HG03196 (cell line): Measurements from ENCODE around the gene DDA1.
"Not testable (repeated sequence)": the region's sequence is repeated elsewhere in the genome, so short reads cannot be mapped to it uniquely, and the experiment has no call there.

Experiments
- ATAC-seq: cut with Tn5 transposase; IDR thresholded peaks from one replicate; pipeline ENCODE4 v1.9.1; 2021; ENCODE audit not compliant: unreplicated experiment

Gene DDA1

GRCh38 chr19:17309198-17309964, at the start of gene DDA1:
Gene DDA1 (plus strand): TSS chr19:17309563. CDS start chr19:17309655, 92 bp downstream.
- peak; percentile 41 for ATAC-seq

- no peak for ATAC-seq
These were observed 49.4 kb upstream of the DDA1 start for GRCh38 chr19:17259934-17260333.

GRCh38 chr19:17260842-17261325, 48.5 kb upstream of the DDA1 start:
- ATAC-seq = peak; percentile 57

- no peak for ATAC-seq
These were observed 46.8 kb upstream of the DDA1 start for GRCh38 chr19:17262557-17262956.

GRCh38 chr19:17263712-17264640, 45.4 kb upstream of the DDA1 start:
- no peak for ATAC-seq

GRCh38 chr19:17264641-17264979, 44.8 kb upstream of the DDA1 start, which contains the start of gene USHBP1:
Gene USHBP1 (minus strand): TSS chr19:17264745. CDS start chr19:17264299, 446 bp downstream.
- no peak for ATAC-seq

GRCh38 chr19:17266026-17266425, 43.3 kb upstream of the DDA1 start:
- no peak for ATAC-seq

GRCh38 chr19:17266589-17266974, 42.8 kb upstream of the DDA1 start:
- ATAC-seq = peak; percentile 16

GRCh38 chr19:17266975-17267788, 42.2 kb upstream of the DDA1 start, which contains the start of gene BABAM1:
Gene BABAM1 (plus strand): TSS chr19:17267443. CDS start chr19:17268807, 1,364 bp downstream.
- ATAC-seq = peak; percentile 89

- no peak for ATAC-seq
These were observed 40.6 kb upstream of the DDA1 start for GRCh38 chr19:17268754-17269153.

- ATAC-seq = not testable (repeated sequence)
These were observed 34.5 kb upstream of the DDA1 start for GRCh38 chr19:17274892-17275291.

- no peak for ATAC-seq
These were observed 33.8 kb upstream of the DDA1 start for GRCh38 chr19:17275441-17276175.

GRCh38 chr19:17279436-17279835, 29.9 kb upstream of the DDA1 start:
- ATAC-seq = no peak

- no peak for ATAC-seq
These were observed 27.7 kb upstream of the DDA1 start, which contains the start of gene ANKLE1 for GRCh38 chr19:17281391-17282304. Gene ANKLE1 (plus strand): TSS chr19:17281901. CDS start chr19:17281921, 20 bp downstream.

GRCh38 chr19:17282488-17283125, 26.8 kb upstream of the DDA1 start:
- ATAC-seq = peak; percentile 68

- no peak for ATAC-seq
These were observed 25.8 kb upstream of the DDA1 start for GRCh38 chr19:17283504-17283996.

- no peak for ATAC-seq
These were observed 23.8 kb upstream of the DDA1 start for GRCh38 chr19:17285415-17286135.

- ATAC-seq = no peak
These were observed 23.1 kb upstream of the DDA1 start for GRCh38 chr19:17286263-17286662.
